Measurements from ENCODE around the gene PML.
"Not testable (repeated sequence)": the region's sequence is repeated elsewhere in the genome, so short reads cannot be mapped to it uniquely, and the experiment has no call there.

The PML gene

DNA sequence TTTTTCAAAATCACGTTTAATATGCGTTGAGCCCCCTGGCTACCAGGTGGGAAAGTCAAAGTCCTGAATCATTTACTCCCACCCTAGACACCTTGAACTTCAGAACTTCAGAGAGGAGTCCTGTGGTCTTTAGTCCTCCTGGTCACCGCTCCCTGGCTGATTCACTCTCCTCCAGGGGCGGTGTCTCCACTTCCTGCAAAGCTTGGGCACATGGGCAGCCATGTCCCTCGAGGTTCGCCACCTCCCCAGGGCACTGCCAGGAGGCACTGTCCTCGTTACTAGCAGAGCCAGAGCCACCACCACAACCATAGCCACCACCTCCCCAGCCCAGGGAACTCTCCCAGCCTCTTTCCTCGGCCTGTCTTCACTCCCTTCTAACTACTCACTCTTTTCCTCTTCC, 37.2 kb upstream of the PML start:
- in situ Hi-C loops (cut with MboI; ENCODE audit: low sequenced_read_pairs) = no loop called here

DNA sequence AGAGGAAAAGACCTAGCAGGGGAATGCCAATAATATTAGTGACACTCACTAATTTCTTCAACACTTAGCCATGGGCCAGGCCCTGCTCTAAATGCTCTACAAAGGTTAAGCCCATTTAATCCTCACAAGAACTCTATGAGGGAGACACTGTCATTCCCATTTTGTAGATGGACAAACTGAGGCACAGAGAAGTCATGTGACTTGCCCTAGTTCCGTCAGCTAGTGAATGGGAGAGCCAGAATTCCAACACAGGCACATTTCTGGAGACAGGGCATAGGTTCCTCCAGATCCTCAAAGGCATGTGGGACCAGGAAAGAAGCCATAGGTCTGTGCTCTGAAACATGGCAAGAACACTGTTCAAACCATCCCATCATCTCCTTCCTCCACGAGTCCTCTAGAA, 36.7 kb upstream of the PML start:
- in situ Hi-C loops (cut with MboI; ENCODE audit: low sequenced_read_pairs) = no loop called here

DNA sequence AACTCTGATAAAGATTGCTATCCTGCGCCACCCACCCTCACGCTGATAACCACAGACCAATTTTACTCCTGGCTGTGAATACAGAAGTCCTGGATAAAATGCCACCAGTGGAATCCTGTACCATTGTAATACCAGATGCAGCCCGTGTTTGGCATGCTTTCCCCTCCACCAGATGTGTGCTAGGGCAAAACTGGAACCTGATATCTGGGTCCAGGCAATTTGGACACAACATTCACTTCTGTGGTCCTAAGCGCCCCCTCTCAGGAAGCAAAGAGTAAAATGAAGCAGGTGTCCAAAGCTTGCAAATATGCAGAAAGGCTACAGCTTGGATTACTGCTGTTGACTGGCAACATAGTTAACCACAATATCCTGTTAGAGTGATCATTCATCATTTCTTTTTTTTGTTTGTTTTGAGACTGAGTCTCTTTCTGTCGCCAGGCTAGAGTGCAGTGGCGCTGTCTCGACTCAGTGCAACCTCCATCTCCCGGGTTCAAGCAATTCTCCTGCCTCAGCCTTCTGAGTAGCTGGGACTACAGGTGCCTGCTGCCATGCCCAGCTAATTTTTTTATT, 35.4 kb upstream of the PML start:
- in situ Hi-C loops (cut with MboI; ENCODE audit: low sequenced_read_pairs) = no loop called here

DNA sequence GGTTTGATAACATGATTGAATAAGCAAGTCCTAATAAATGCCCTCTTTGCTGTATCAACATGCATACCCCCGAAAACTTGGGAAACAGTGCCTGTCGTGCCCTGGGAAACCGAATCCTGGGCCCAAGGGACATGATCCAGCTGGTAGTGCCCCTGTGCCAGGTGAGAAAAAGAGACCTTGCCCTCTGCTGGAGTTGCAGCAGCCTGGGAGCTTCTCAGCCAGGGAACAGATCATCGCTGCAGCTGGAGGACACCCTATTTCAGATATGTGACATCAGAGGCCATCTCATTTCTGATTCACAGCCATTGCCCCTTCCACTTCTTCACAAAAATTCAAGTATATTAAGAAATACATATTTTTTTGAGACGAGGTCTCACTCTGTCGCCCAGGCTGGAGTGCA, 34.7 kb upstream of the PML start:
- in situ Hi-C loops (cut with MboI; ENCODE audit: low sequenced_read_pairs) = no loop called here

DNA sequence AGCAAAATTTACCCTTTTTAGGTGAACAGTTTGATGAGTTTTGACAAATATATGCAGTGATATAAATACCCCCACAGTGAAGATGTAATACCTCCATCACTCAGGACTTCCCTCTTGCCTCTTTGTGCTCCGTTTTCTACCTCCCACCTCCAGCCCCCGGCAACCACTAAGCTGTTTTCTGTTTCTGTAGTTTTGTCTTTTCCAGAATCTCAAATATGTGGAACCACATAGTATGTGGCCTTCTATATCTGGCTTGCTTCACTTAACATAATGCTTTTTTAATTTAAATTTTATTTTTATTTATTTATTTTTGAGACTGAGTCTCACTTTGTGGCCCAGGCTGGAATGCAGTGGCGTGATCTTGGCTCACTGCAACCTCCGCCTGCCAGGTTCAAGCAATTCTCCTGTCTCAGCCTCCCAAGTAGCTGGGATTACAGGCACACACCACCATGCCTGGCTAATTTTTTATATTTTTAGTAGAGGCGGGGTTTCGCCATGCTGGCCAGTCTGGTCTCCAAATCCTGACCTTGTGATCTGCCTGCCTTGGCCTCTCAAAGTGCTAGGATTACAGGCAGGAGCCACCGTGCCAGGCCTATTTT, 33.9 kb upstream of the PML start:
- in situ Hi-C loops (cut with MboI; ENCODE audit: low sequenced_read_pairs) = not testable (repeated sequence)

DNA sequence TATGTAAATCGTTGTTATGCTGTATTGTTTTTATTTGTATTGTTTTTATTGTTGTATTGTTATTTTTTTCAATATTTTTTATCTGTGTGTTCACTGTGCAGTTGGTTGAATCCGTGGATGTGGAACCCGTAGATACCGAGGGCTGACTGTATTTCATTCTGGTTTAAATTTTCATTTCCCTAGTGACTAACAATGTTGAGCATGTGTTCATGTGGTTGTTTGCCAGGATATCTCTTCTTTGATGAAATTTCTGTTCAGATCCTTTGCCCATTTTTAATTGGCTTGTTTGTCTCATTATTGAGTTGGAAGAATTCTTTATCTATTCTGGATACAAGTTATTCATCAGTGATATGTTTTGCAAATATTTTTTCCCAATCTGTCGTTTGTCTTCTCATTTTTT, 32.1 kb upstream of the PML start:
- in situ Hi-C loops (cut with MboI; ENCODE audit: low sequenced_read_pairs) = no loop called here

DNA sequence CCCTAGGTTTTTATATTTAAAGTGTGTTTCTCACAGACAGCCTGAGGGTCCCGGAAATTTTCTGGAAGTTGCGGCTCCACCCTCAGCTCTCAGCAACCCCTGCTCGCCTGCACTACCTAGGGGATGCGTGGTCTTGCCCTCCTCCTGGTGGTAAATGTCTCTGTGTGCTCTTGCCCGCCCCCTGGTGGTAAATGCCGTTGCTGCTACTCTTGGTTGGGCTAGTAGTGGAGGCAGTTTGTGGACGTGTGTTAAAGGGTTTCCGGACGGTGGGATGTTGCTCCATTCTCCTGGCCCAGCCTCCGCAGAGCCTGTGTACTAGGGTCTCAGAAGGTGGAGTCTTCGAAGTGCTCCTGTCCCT, 29.8 kb upstream of the PML start:
- in situ Hi-C loops (cut with MboI; ENCODE audit: low sequenced_read_pairs) = no loop called here

DNA sequence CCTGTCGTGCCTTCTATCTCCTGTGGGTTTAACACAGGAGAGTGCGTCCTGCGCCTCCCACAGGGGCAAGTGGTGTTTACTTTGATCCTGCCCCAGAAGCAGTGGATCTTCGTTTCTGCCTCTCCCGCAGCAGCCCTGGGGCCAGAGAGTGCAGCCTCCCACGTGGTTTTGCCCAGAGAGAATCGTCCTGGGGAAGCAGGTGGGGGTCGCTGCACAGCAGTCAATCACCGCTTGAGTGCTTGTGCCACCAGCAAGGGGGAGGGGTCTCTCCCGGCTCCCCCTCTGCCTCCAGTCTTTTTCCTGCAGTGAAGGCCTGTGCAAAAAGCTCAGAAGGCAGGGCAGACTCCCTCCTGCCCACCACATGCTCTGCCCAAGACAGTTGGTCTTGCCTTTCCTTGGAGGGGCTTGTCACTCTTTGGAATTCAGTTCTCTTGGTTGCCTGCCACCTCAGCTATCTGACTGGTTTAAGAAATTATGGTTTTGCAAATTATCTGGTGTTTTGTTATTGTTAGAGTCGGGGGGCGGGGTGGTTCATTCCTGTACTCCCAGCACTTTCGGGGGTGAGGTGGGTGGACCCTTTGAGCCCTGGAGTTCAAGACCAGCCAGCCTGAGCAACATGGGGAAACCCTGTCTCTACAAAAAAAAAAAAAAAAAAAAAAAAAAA, 29.3 kb upstream of the PML start:
- in situ Hi-C loops (cut with MboI; ENCODE audit: low sequenced_read_pairs) = no loop called here

DNA sequence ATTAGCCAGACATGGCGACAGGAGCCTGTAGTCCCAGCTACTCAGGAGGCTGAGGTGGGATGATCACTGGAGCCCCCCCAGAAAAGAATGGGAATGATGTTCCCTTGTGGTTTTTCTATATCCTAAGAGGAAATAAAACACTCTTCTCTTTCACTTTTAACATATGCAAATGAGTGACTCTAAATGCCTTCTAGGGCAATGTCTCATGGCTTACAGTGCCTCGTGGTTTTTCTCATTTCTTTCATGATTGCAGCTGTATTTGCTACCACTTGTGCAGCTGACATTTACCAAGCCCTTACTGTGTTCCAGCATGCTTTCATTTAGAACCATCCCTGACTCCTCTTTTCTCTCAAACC, 28.8 kb upstream of the PML start:
- in situ Hi-C loops (cut with MboI; ENCODE audit: low sequenced_read_pairs) = no loop called here

DNA sequence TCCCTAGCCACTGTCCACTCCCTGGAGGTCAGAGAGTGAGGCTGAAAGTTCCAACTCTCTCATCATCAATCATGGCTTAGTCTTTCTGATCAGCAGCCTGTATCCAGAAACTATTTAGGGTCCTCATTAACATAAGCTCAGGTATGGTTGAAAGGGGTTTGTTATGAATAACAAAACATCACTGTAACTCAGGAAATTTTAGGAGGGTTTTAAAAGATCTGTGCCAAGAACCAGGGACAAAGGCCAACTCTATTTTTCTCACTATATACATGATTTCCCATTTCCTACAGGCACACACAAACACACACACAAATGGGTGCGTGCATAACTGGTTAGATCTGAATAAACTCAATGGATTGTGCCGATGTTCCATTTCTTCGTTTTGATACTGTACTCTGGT, 26.1 kb upstream of the PML start:
- in situ Hi-C loops (cut with MboI; ENCODE audit: low sequenced_read_pairs) = no loop called here

DNA sequence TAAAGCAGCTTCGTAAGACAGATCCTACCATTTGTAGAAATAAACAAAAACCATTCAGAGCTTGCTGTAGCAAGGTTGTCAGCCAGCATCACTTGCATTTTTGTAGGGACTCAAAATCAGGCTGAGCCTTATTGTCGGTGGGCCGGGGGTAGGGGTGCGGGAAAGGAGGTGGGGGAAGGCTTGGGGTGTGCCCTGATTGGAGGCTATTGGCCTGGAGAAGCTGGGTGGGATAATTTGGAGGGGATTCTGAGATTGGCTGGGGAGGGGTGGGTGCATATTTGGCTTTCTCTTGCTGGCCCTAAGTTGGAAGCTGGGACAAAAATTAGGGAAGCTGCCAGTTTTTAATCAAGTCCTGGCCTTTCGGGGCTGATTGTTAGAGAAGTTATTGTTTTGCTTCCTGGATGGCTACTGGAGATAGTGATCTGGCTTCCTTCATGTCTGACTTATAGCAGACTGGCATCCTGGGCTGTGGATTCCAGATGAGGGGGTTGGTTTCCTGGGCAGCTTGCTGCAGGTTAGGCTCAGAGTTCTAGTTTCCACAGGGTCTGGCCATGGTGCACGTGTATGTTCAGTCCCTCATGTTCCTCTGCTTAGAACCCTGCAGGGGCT, 25.3 kb upstream of the PML start:
- in situ Hi-C loops (cut with MboI; ENCODE audit: low sequenced_read_pairs) = no loop called here

DNA sequence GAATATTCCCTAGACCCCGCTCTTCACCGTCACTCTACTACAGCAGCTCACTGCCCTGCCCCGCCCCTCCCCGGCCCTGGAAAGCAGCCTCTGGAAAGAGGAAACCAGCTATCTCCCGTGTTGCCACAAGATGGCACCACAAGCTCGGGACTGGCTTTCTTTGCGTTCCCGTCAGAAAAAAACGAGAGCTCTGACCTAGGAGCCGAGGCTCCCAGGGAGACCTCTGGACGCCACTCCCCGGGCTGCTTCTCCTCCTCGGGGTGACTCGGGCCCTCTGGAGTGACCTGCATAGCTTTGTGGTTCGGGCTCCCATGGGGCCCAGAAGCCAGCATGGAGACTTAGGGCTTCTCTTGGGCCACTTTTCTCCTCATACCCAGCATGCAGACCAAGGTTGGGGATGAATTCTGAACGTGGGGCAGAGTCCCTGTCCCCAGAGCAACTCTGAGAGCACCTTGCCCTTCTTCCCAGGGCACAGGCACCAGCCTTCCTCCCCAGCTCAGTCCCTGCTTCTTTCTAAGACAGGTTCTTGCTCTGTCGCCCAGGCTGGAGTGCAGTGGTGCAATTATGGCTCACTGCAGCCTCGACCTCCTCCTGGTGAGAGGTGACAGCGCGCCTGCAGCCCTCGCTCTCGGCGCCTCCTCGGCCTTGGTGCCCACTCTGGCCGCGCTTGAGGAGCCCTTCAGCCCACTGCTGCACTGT, 21.4 kb upstream of the PML start:
- in situ Hi-C loops (cut with MboI; ENCODE audit: low sequenced_read_pairs) = no loop called here

DNA sequence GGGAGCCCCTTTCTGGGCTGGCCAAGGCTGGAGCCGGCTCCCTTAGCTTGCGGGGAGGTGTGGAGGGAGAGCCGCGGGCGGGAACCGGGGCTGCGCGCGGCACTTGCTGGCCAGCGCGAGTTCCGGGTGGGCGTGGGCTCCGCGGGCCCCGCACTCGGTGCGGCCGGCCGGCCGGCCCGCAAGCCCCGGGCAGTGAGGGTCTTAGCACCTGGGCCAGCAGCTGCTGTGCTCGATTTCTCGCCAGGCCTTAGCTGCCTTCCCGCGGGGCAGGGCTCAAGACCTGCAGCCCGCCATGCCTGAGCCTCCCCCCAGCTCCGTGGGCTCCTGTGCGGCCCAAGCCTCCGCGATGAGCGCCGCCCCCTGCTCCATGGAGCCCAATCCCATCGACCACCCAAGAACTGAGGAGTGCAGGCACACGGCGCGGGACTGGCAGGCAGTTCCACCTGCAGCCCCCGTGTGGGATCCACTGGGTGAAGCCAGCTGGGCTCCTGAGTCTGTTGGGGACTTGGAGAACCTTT, 20.8 kb upstream of the PML start:
- in situ Hi-C loops (cut with MboI; ENCODE audit: low sequenced_read_pairs) = not testable (repeated sequence)

DNA sequence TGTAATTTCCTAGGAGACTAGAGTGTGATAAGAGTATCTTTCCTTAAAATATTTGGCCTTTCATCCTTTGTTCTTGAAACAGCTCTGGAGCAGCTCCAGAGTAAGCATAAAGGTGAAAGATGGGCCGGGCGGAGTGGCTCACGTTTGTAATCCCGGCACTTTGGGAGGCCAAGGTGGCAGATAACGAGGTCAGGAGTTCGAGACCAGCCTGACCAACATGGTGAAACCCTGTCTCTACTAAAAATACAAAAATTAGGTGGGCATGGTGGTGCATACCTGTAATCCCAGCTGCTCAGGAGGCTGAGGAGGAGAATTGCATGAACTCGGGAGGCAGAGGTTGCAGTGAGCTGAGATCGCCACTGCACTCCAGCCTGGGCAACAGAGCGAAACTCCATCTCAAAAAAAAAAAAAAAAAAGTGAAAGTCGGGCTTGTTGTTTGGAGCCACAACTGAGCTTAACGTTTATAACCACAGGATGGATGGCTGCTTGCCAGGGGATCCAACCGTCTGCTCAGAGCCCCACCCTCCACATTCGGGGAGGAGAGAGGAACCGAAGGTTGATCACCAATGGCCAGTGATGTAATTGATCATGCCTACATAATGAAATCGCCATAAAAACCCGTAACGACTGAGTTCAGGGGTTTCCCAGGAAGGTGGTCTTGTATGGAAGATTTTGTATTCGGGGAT, 18.9 kb upstream of the PML start:
- in situ Hi-C loops (cut with MboI; ENCODE audit: low sequenced_read_pairs) = not testable (repeated sequence)

DNA sequence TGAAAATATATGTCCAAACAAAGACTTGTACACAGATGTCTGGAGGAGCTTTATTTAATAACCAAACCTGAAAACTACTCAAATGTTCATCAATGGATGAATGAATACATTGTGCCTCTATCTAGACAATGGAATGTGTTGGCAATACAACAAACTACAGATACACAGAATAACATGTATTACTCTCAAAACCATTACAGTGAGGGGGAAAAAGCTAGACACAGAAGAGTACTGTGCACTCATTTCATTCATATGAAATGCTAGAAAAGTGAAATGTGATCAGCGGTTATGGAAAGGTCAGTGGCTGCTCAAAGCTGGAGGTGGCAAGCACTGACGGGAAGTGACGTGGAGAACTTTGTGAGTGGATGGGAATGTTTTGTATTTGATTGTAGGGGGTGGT, 15.6 kb upstream of the PML start:
- in situ Hi-C loops (cut with MboI; ENCODE audit: low sequenced_read_pairs) = no loop called here

DNA sequence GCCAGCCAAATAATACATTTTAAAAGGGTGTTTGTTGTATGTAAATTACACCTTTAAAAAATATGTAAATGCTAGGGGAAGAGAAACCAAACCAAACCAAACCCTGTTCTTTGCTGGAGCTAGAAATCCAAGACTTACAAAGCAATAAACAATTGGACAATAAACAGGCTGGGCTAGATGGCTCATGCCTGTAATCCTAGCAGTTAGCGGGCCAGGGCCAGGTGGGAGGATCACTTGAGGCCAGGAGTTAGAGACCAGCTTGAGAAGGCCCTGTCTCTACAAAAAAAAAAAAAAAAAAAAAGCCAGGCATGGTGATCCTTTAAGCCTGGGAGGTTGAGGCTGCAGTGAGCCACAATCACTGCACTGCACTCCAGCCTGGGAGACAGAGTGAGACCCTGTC, 14.9 kb upstream of the PML start:
- in situ Hi-C loops (cut with MboI; ENCODE audit: low sequenced_read_pairs) = no loop called here

DNA sequence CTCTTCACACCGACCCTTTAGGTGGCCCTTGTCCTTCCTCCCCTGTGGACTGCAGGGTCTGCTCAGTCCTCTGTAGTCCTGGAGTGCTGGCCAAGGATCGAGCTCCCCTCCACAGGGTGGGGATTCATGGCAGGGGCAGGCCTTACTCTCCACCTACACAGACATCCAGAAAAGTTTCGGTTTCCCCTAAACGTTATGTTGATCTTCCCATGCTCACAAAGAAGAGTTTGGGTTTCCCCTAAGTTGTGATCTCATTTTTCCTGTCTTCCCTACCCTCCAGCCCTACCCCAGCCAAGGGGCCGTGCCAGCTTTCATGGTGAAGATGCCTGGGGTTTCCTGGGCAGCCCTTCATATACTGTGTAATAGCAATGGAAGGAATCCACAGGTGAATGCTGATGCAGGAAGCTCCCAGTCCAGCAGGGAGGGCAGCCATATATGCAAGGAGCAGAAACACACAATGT, 12.7 kb upstream of the PML start:
- in situ Hi-C loops (cut with MboI; ENCODE audit: low sequenced_read_pairs) = no loop called here

DNA sequence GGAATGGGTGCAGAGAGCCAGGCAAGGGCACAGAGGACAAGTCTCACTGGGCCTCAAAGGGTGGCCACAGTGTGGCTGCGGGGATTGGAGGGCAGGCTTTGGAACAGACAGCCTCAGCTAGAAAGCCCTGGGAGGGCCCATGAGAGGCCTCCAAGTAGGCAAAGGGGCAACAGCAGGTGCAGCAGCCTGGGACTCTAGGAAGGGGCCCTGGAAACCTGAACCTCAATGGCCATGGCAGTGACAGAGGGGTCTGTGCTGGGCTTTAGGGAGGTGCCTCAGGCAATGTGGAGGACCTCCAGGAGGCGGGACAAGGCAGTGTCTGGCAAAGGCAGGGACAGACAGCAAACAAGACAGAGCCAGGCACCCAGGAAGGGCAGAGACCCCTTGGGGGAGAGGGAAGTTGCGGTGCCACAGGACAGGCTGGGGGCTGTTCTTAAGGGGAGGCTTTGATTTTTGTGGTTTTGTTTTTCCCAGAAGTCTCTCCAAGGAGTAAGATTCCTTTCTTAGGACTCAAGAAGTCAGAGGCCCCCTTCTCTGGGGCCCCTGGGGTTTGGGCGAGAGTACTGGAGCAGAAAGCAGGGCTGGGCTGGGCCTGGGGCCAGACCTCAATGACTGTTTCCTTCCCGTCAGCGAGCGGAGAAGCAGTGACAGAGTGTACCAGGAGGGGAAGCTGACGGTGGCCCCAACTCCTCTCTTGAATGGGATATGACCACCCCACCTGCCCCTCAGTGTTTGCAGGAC, 12.1 kb upstream of the PML start:
- in situ Hi-C loops (cut with MboI; ENCODE audit: low sequenced_read_pairs) = no loop called here

DNA sequence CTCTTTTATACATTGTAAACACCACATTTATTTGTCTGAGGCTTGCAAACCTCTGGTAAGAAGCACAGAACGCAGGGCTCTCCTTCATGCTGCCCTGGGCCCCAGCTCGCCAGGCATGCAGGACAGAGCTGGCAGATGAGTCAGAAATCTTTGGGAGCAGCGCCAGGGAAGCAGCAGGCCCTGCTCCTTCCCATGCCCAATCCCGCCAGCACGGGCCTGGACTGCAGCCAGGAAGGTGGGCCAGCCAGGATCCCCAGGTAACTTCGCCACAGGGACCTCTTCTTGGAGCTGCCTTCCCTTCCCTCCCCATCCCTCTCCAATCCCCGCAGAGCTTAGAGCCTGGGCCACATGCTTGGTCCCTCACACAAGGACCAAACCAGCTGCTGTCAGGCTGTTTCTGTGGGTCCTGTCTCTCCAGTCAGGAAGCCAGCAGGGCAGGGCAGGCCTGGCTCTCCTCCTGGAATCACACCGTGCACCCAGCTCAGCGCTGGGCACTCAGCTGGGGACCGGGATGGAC, 11.2 kb upstream of the PML start:
- in situ Hi-C loops (cut with MboI; ENCODE audit: low sequenced_read_pairs) = no loop called here

DNA sequence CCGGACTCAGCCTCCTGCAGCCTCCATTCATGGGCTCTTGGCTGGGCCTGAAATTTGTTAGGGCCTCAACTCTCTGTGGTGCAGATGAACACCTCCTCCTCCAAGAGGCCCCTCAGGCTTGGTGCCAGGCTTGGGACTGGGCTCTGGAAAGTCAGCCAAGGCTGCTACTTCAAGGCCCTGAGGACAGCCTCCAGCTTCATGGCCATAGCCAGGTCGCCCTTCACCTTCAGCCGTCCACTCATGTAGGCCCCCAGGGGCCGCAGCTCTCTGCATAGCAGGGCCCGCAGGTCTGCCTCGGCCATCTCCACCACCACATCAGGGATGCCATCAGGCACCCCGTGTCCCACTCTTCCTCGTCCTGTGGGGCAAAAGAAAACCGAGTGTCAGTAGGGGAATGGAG, 10.7 kb upstream of the PML start:
- in situ Hi-C loops (cut with MboI; ENCODE audit: low sequenced_read_pairs) = no loop called here
